Measurements from ENCODE around the gene KIAA1143.

GRCh38 chr3:44782891-44783290, 21.5 kb upstream of the KIAA1143 start:
- no peak for TF ChIP-seq POLR2A (IDR thresholded peaks at IDR 0.05)
- no peak for TF ChIP-seq POLR2AphosphoS5 (IDR thresholded peaks at IDR 0.05)

Measured in breast epithelium (tissue), 3 donors.